ENCODE data around the gene FAM107B. TPM values are rescaled to one million over a fixed set of nuclear protein-coding genes. Genes with fewer than 3 reads are reported as not detected.

Gene FAM107B
- total RNA-seq, 1 donor = 17.7 TPM

DNA sequence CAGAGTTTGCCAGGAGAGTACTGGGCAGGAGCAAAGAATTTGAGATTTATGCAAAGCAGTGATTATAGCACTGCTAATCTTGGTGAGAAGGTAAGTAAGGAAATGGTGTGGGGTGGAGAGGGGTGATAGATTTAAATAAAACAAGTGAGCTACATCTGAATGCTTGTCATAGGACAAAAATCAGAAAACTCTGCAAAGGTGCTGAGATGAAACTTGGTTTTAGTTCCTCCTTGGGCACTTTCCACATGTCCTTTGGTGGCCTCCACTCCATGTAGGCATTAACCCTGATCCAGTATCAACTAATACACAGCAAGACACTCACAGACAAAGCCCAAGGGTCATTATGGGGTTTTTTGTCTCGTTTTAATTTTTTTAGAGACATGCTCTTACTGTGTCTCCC is 25.7 kb upstream of the FAM107B start:
- H3K4me3 ChIP-seq (ENCODE audit: low read depth, low read length) = no peak overlapping the region
- no peak for DNase-seq (ENCODE audit: low read depth)
- TF ChIP-seq, protein P1, sequence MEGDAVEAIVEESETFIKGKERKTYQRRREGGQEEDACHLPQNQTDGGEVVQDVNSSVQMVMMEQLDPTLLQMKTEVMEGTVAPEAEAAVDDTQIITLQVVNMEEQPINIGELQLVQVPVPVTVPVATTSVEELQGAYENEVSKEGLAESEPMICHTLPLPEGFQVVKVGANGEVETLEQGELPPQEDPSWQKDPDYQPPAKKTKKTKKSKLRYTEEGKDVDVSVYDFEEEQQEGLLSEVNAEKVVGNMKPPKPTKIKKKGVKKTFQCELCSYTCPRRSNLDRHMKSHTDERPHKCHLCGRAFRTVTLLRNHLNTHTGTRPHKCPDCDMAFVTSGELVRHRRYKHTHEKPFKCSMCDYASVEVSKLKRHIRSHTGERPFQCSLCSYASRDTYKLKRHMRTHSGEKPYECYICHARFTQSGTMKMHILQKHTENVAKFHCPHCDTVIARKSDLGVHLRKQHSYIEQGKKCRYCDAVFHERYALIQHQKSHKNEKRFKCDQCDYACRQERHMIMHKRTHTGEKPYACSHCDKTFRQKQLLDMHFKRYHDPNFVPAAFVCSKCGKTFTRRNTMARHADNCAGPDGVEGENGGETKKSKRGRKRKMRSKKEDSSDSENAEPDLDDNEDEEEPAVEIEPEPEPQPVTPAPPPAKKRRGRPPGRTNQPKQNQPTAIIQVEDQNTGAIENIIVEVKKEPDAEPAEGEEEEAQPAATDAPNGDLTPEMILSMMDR (IDR thresholded peaks at IDR 0.05; ENCODE audit: insufficient read depth, low read depth, low read length) = no peak

DNA sequence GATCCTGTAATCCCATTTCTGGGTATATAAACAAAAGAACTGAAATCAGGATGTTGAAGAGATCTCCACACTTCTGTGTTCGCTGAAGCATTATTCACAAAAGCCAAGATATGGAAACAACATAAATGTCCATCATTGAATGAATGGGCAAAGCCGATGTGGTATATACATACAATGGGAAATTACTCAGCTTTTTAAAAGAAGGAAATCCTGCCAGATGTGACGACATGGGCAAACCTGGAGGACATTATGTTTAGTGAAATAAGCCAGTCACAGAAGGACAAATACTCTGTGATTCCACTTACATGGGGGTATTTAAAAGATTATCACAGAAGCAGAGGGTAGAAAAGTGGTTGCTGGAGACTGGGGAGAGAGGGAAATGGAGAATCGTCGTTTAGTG is 23.9 kb upstream of the FAM107B start:
- TF ChIP-seq, protein P1 (IDR thresholded peaks at IDR 0.05; ENCODE audit: insufficient read depth, low read depth, low read length) = no peak
- no peak for DNase-seq (ENCODE audit: low read depth)
- H3K4me3 ChIP-seq (ENCODE audit: low read depth, low read length) = no peak overlapping the region

DNA sequence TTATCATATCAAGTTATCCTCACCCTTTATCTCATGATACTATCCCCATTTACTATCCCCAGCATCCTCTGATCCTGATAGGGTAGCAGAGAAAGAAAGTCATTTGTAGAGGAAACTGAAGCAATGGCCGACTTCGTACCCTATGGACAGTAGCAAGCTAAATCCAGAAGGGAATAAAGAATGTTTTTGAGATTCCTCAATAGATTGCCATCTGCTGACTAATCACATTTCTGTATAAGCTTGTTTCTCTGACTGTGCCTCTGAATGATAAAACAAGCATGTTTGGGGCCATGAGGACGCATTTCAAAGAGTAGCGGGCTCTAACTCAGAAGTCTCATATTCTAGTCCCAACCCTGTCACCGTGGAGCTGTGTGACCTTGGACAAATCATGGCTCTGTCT is 13.2 kb upstream of the FAM107B start:
- no peak overlapping the region for H3K4me3 ChIP-seq (ENCODE audit: low read depth, low read length)
- TF ChIP-seq, protein P1 (IDR thresholded peaks at IDR 0.05; ENCODE audit: insufficient read depth, low read depth, low read length) = no peak
- DNase-seq (ENCODE audit: low read depth) = no peak

DNA sequence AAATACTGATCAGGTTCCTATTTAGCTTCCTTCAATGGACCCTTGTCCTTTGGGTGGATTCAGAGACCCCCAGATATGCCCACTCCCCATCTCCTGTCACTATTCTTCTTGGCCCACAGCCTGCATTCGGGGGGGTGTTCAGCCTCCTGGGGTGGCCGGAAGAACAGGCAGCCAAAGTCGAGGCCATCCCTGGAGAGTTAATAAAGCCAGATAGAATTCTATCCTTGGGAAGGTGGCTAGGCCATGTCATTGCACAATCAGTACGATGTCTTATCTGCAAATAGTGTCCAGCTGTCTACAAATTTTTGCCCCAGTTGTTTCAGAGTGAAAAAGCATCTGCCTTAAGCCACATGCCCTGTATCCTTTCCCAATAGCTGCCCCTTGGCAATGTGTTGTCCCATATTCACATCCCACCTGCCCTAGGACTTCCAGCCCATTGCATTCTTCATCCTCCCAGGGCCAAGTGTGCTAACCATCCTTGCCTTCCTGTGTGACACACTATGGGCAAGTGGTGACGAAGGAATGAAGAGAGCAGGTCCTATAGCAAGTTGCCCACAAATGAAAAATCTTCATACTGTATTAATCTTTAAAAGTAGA is 9.9 kb upstream of the FAM107B start:
- TF ChIP-seq, protein P1 (IDR thresholded peaks at IDR 0.05; ENCODE audit: insufficient read depth, low read depth, low read length) = no peak
- no peak for DNase-seq (ENCODE audit: low read depth)
- no peak overlapping the region for H3K4me3 ChIP-seq (ENCODE audit: low read depth, low read length)

DNA sequence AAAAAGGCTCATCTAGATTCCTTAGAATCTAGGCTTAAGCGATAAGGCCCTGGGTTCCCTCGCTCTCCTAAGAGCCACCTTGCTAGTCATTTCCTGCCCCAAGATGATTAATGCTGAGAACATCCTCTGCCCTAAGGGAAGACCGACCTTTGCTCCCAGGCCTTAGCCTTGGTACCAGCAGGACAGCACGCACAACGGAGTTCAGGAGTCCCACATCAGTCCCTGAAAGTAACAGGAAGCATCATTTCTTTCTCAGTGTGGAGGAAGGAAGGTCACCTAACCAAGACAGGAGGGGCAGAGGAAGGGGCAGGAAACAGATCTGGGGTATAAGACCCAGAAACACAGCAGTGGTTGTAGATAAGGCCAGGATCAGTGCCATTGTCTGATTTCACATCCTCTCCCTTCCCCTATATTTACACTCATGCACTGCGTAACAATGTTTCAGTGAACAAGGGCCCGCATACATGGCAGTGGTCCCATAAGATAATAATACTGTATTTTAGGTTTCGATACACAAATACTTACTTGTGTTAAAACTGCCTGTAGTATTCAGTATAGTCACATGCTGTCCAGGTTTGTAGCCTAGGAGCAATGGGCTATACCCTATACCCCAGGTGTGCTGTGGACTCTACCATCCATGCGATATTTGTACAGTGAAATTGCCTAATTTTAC is 8.1 kb upstream of the FAM107B start:
- peak; percentile 32 for DNase-seq (ENCODE audit: low read depth)
- no peak overlapping the region for H3K4me3 ChIP-seq (ENCODE audit: low read depth, low read length)
- TF ChIP-seq, protein P1 (IDR thresholded peaks at IDR 0.05; ENCODE audit: insufficient read depth, low read depth, low read length) = no peak

DNA sequence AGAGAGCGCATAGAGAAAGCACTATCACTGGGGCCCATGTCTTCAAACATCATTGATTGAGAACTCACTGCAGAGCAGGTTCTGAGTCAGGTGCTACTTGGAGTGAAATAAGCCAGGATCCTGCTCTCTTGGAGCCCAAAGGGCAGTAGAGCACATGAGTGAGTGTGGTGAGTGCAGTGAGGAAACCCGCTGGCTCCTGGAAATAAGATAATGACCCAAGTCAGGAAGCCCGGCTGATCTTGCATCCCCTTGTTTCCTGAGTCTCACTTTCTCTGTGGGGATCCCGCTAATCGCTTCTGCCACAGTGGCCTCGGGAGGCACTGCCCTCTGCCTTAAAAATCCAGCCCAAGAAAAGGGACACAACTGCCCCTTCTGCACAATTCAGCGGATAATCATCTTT is 7.1 kb upstream of the FAM107B start:
- no peak overlapping the region for H3K4me3 ChIP-seq (ENCODE audit: low read depth, low read length)
- DNase-seq (ENCODE audit: low read depth) = no peak
- TF ChIP-seq, protein P1 (IDR thresholded peaks at IDR 0.05; ENCODE audit: insufficient read depth, low read depth, low read length) = no peak
